ENCODE data around the gene AOPEP.

Gene AOPEP

GRCh38 chr9:95026148-95026524 is 299.6 kb downstream of the AOPEP start:
- no peak for TF ChIP-seq USF1 (IDR thresholded peaks at IDR 0.05)
- no peak for TF ChIP-seq FOXM1 (IDR thresholded peaks at IDR 0.05; ENCODE audit: borderline replicate concordance, low read depth)
- TF ChIP-seq RAD21 (IDR thresholded peaks at IDR 0.05; ENCODE audit: low read depth) = no peak
- no peak for TF ChIP-seq TEAD4 (IDR thresholded peaks at IDR 0.05)
- TF ChIP-seq CREB1 (IDR thresholded peaks at IDR 0.05; ENCODE audit: low read depth) = no peak
- no peak for TF ChIP-seq TCF12 (IDR thresholded peaks at IDR 0.05; ENCODE audit: low read depth)

GRCh38 chr9:95027914-95028852 is 301.7 kb downstream of the AOPEP start:
- TF ChIP-seq TCF12 (IDR thresholded peaks at IDR 0.05; ENCODE audit: low read depth) (0 out of 2 replicates have a peak, but pooled peaks have one; percentile 35), TAF1 (IDR thresholded peaks at IDR 0.05; ENCODE audit: low read depth) (no peak), TEAD4 (IDR thresholded peaks at IDR 0.05) (peak; percentile 83), FOXM1 (IDR thresholded peaks at IDR 0.05; ENCODE audit: borderline replicate concordance, low read depth) (no peak), NFIC (IDR thresholded peaks at IDR 0.05) (no peak), USF1 (IDR thresholded peaks at IDR 0.05) (no peak), REST (IDR thresholded peaks at IDR 0.05; ENCODE audit: low read depth) (no peak), EP300 (IDR thresholded peaks at IDR 0.05; ENCODE audit: borderline replicate concordance) (no peak; the same call in 1 of the 2 replicates)

GRCh38 chr9:95028853-95029219 is 302.3 kb downstream of the AOPEP start:
- TF ChIP-seq EGR1 (IDR thresholded peaks at IDR 0.05) (no peak), YY1 (IDR thresholded peaks at IDR 0.05; ENCODE audit: low read depth) (no peak), TEAD4 (IDR thresholded peaks at IDR 0.05) (no peak), TCF12 (IDR thresholded peaks at IDR 0.05; ENCODE audit: low read depth) (no peak), NFIC (IDR thresholded peaks at IDR 0.05) (no peak), REST (IDR thresholded peaks at IDR 0.05; ENCODE audit: low read depth) (no peak), CEBPB (IDR thresholded peaks at IDR 0.05) (no peak), RAD21 (IDR thresholded peaks at IDR 0.05; ENCODE audit: low read depth) (no peak), EP300 (IDR thresholded peaks at IDR 0.05; ENCODE audit: borderline replicate concordance) (no peak), MAX (IDR thresholded peaks at IDR 0.05) (no peak), ZBTB7A (IDR thresholded peaks at IDR 0.05; ENCODE audit: low read depth) (no peak), CREB1 (IDR thresholded peaks at IDR 0.05; ENCODE audit: low read depth) (no peak), TAF1 (IDR thresholded peaks at IDR 0.05; ENCODE audit: low read depth) (no peak), USF1 (IDR thresholded peaks at IDR 0.05) (no peak), FOXM1 (IDR thresholded peaks at IDR 0.05; ENCODE audit: borderline replicate concordance, low read depth) (no peak)

GRCh38 chr9:95029288-95029687 is 302.8 kb downstream of the AOPEP start:
- TF ChIP-seq TAF1 (IDR thresholded peaks at IDR 0.05; ENCODE audit: low read depth) (no peak), CREB1 (IDR thresholded peaks at IDR 0.05; ENCODE audit: low read depth) (no peak), MAX (IDR thresholded peaks at IDR 0.05) (no peak), USF1 (IDR thresholded peaks at IDR 0.05) (no peak), TCF12 (IDR thresholded peaks at IDR 0.05; ENCODE audit: low read depth) (no peak), TEAD4 (IDR thresholded peaks at IDR 0.05) (no peak)

GRCh38 chr9:95029720-95030119 is 303.2 kb downstream of the AOPEP start:
- TF ChIP-seq ZBTB7A (IDR thresholded peaks at IDR 0.05; ENCODE audit: low read depth) (no peak), CREB1 (IDR thresholded peaks at IDR 0.05; ENCODE audit: low read depth) (no peak), NFIC (IDR thresholded peaks at IDR 0.05) (no peak), YY1 (IDR thresholded peaks at IDR 0.05; ENCODE audit: low read depth) (no peak), CEBPB (IDR thresholded peaks at IDR 0.05) (no peak), TEAD4 (IDR thresholded peaks at IDR 0.05) (no peak), MAX (IDR thresholded peaks at IDR 0.05) (no peak), USF1 (IDR thresholded peaks at IDR 0.05) (no peak), REST (IDR thresholded peaks at IDR 0.05; ENCODE audit: low read depth) (no peak), TCF12 (IDR thresholded peaks at IDR 0.05; ENCODE audit: low read depth) (no peak), TAF1 (IDR thresholded peaks at IDR 0.05; ENCODE audit: low read depth) (no peak), RAD21 (IDR thresholded peaks at IDR 0.05; ENCODE audit: low read depth) (no peak), EP300 (IDR thresholded peaks at IDR 0.05; ENCODE audit: borderline replicate concordance) (no peak), EGR1 (IDR thresholded peaks at IDR 0.05) (no peak), FOXM1 (IDR thresholded peaks at IDR 0.05; ENCODE audit: borderline replicate concordance, low read depth) (no peak)
